ENCODE data around the gene CD44. TPM values are rescaled to one million over a fixed set of nuclear protein-coding genes. Genes with fewer than 3 reads are reported as not detected.

The CD44 gene
- total RNA-seq, 1 experiment from 2014 or later, result 6.1 TPM

DNA sequence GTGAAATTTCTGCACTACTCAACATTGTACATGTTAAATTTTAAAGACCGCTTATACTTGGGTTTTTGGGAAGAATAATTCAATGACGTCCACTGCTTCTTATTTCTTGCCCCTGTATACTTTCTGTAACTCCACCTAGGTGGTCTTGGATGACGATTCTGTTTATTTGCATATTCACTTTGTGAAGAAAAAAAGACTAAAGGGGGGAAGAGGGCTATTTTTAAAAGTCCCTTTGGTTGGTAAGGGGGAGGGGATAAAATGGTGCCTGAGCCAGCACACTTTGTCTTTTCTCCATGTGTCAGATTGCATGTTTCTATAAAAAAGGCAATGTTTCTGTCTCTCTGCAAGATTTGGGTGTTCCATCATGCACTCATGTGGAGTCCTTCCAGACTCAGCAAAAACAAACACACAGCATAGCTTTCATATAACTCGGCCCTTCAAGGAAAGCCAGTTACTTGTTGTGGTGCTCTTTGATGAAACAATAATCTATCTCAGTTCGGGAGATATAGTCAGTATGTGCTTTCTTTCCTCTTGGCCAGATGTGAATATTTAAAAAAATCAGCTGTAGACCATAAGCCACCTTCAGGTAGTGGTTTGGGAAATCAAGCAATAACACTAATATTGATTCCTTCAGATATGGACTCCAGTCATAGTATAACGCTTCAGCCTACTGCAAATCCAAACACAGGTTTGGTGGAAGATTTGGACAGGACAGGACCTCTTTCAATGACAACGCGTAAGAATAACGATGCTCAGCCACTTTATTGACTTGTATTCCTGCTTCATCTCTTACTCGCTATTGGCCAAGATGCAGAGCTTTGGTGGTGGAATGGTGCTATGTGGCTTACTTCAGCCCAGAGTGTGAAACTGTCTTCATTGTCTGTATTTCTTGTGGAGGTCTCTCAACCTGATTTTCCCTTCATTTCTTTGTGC, 68.8 kb downstream of the CD44 start:
- no peaks in the 10 kb centered on the region for H3K79me1 ChIP-seq (ENCODE audit: insufficient read depth, low read depth, low read length, poor library complexity, severe bottlenecking)
- no peaks in the 10 kb centered on the region for H3K9me3 ChIP-seq (ENCODE audit: control insufficient read depth, low read depth, low read length)
- Mint-ChIP-seq H3K27ac (no peak overlapping the region), H3K36me3 (ENCODE audit: insufficient read depth in 1 of 3, low read depth in 3 of 3) (no peaks in the 10 kb centered on the region; a peak in 1 of 7 replicates), H3K27me3 (ENCODE audit: low read depth) (peaks cover 6% of the 10 kb centered on the region), H3K9me3 (peaks cover 3 to 4% of the 10 kb centered on the region in 2 experiments; a peak in 2 of 5 replicates), H3K4me1 (peaks cover 15 to 20% of the 10 kb centered on the region in 2 experiments), H3K4me3 (no peak overlapping the region)
- TF ChIP-seq, protein P1, sequence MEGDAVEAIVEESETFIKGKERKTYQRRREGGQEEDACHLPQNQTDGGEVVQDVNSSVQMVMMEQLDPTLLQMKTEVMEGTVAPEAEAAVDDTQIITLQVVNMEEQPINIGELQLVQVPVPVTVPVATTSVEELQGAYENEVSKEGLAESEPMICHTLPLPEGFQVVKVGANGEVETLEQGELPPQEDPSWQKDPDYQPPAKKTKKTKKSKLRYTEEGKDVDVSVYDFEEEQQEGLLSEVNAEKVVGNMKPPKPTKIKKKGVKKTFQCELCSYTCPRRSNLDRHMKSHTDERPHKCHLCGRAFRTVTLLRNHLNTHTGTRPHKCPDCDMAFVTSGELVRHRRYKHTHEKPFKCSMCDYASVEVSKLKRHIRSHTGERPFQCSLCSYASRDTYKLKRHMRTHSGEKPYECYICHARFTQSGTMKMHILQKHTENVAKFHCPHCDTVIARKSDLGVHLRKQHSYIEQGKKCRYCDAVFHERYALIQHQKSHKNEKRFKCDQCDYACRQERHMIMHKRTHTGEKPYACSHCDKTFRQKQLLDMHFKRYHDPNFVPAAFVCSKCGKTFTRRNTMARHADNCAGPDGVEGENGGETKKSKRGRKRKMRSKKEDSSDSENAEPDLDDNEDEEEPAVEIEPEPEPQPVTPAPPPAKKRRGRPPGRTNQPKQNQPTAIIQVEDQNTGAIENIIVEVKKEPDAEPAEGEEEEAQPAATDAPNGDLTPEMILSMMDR (conservative IDR thresholded peaks at IDR 0.05), result no peak
- H3K27me3 ChIP-seq (ENCODE audit: insufficient read depth, low read length), result no peaks in the 10 kb centered on the region
- no peak for DNase-seq
- H2BK15ac ChIP-seq (ENCODE audit: low read depth, low read length), result no peak overlapping the region
- no peaks in the 10 kb centered on the region for H3K23me2 ChIP-seq (ENCODE audit: insufficient read length, low read depth, low read length, poor library complexity, severe bottlenecking)
- no peak overlapping the region for H2BK120ac ChIP-seq (ENCODE audit: low read depth, low read length, poor library complexity, severe bottlenecking)
- no peak overlapping the region for H2BK12ac ChIP-seq (ENCODE audit: insufficient read length, low read depth, low read length)
- H3K79me2 ChIP-seq (ENCODE audit: insufficient read depth, low read length), result no peaks in the 10 kb centered on the region
- H3K23ac ChIP-seq (ENCODE audit: insufficient read length, low read depth, low read length), result no peak overlapping the region
- no peak overlapping the region for H2BK20ac ChIP-seq (ENCODE audit: low read depth, low read length, poor library complexity, severe bottlenecking)
- H4K5ac ChIP-seq (ENCODE audit: insufficient read length, low read depth, low read length), result no peak overlapping the region
- no peak overlapping the region for H4K8ac ChIP-seq (replicated peaks; ENCODE audit: insufficient read length, low read depth, low read length)
- H3T11ph ChIP-seq (ENCODE audit: low read length), result no peak overlapping the region
- H4K20me1 ChIP-seq (ENCODE audit: control insufficient read depth, insufficient read depth, insufficient read length), result no peaks in the 10 kb centered on the region
- H2AK5ac ChIP-seq (ENCODE audit: insufficient read length, low read length), result no peak overlapping the region
- no peak overlapping the region for H3K4ac ChIP-seq (ENCODE audit: low read depth, low read length)
- WGBS (ENCODE audit: extremely low coverage, insufficient read length, low lambda C conversion rate), result no CpG with 5 or more reads among the region's 10 CpGs
- no peak overlapping the region for H3K9ac ChIP-seq (ENCODE audit: extremely low read depth, insufficient read length, low read length)
- no peak overlapping the region for H3K4me2 ChIP-seq (ENCODE audit: insufficient read depth, insufficient read length, low read length)
- no peak overlapping the region for H3K27ac ChIP-seq (ENCODE audit: insufficient read length, low read depth, low read length)
- H4K91ac ChIP-seq (ENCODE audit: insufficient read length, low read depth, low read length), result no peak overlapping the region
- no peak overlapping the region for H2AFZ ChIP-seq (ENCODE audit: low read length)
- no peak overlapping the region for H2BK5ac ChIP-seq (ENCODE audit: insufficient read length, low read length)
- H3K56ac ChIP-seq (ENCODE audit: insufficient read length, low read depth, low read length), result no peak overlapping the region
- H3K18ac ChIP-seq (ENCODE audit: insufficient read length, low read depth, low read length), result no peak overlapping the region
- no peak overlapping the region for H3K14ac ChIP-seq (ENCODE audit: insufficient read depth, low read length)
- peaks cover 9% of the 10 kb centered on the region; the same call in 1 of the 2 replicates for H3K4me1 ChIP-seq (ENCODE audit: insufficient read depth, low read length)
